ENCODE data around the gene CKLF.
"Not testable (repeated sequence)": the region's sequence is repeated elsewhere in the genome, so short reads cannot be mapped to it uniquely, and the experiment has no call there.

Gene CKLF

DNA sequence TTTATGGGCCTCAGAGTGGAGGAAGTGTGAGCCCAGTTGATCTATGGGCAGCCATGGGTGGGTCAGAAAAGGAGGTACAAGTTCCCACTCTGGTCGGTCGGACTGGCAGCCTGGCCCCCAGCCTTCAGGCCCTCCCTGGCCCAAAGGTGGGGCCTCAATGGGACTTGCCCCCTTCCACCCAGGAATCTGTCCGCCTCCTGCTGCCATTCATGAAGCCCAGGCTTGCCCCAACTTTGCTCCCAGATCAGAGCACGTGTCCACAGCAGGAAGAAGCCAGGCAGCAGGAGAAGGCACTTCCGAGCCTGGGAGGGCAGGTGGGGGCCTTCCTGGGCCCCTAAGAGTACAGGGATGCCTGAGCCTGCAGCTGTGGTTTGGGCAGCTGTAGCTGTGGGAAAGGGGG lies 49.1 kb downstream of the CKLF start:
- no peak for DNase-seq

DNA sequence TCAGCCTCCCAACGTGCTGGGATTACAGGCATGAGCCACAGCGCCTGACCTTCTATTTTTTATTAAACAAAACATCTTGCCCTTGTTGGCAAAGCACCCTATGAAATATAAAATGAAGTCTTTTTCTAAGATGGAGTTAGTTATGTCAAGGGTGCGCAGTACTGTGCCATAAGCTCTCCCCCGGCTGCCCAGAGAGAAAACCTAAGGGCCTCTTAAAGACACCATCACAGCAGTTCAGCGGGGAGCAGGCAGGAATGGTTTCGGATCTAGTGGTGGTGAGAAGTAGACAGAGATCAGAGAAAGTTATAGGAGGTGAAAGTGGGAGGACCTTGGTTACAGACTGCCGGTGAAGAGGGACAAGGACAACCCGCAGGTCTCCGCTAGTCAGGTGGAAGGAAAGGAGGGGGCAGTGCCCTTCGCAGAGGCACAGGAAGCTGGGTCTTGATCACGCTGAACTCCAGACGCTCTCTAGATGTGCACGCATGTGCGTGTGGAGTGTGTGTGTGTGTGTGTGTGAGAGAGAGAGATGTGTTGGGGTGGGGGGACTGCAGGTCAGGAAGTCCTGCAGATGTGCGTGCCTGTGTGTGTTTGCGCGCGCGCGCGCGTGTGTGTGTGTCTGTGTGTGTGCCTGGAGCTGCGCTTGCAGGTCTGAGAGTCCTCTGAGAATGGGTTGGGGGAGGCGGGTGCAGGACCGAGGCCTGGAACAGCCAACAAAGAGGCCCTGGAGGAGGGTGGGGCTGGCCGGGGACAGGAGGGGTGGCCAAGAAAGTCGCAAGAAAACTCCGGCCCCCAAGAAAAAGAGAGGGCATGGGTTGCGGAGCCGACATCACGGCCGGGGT lies 51.4 kb downstream of the CKLF start:
- DNase-seq, result peak; percentile 92

- peak; percentile 91 for DNase-seq
Measured at GRCh38 chr16:66604376-66605176, 52.2 kb downstream of the CKLF start, which contains the start of gene CMTM3. Gene CMTM3, plus strand, starts transcription at chr16:66604704. Its CDS starts 102 bp downstream, at chr16:66604806.

DNA sequence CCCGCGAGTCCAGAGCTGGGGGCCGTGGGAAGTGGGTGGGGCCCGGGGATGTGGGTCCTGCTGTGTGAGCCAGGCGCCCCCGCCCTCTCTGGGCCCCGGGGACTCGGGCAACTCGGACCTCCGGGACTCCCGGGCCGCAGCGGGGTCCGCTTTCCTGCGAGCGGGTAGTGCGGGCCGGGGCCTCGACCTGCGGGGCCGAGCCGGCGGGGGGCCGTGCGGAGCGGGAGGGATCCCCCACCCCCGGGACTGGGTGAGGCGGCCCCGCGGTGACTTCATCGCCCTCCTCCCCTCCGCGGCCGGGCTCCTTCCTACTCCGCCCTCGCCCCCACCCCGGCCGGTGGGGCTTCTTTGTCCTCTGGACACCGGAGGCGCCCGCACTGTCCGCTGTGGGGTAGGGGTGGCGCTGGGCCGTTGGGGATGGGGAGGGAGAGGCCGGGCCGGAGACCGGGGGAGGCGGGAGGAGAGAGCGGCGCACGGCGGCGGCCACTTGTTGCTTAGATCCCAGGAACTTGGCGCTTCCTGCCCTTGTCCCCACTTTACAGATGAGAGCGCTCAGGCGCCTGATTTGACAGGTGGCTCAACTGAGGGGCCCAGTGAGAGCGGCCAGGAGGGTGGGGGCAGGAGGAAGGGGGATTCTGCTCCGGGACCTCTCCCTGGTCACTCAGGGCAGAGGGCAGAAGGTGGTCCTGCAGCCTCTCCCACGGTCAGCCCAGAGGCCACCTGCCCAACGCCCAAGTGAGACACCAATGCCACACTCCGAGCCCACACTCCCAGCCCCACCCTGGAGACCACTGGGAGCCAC lies 53.0 kb downstream of the CKLF start:
- peak; percentile 71 for DNase-seq

- DNase-seq, result no peak
Measured at GRCh38 chr16:66605979-66606751, 53.8 kb downstream of the CKLF start.

- DNase-seq, result peak; percentile 92
Measured at GRCh38 chr16:66608241-66609138, 56.1 kb downstream of the CKLF start.

- no peak for DNase-seq
Measured at GRCh38 chr16:66609139-66609510, 56.7 kb downstream of the CKLF start.

GRCh38 chr16:66610111-66610820 lies 57.9 kb downstream of the CKLF start:
- no peak for DNase-seq

GRCh38 chr16:66611911-66612310 lies 59.5 kb downstream of the CKLF start:
- not testable (repeated sequence) for DNase-seq

DNA sequence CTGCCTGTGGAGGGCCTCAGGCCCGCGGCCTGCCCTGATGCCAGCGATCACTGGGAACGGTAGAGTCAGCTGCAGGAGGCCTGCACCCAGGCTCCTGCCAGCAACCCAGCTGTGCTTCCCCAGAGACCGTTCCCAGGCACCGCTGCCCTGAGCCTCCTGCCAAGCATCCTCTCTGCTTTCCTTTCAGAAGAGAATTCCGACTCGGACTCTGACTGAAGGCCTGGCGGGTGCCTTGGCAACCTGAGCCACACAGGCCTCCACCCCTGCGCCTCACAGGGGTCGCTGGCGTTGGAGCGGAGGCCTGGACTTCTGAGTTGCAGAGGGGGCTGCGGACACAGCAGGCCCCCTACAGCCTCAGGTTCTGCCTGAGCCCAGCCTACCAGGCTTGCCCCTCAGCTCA lies 60.0 kb downstream of the CKLF start:
- DNase-seq, result no peak

- DNase-seq, result no peak
Measured at GRCh38 chr16:66614161-66614802, 61.9 kb downstream of the CKLF start.

All from eye (tissue), 1 donor.